SU-DHL-6 (cell line): ENCODE measurements around the gene MCF2L2.
"Not testable (repeated sequence)": the region's sequence is repeated elsewhere in the genome, so short reads cannot be mapped to it uniquely, and the experiment has no call there.

Source experiments
- CTCF ChIP-seq: fragments of 200-600 bp; sonication (generic); IDR thresholded peaks from one replicate; pipeline ENCODE4 v1.5.1; 2017; ENCODE audit warnings: antibody characterized with exemption, mild to moderate bottlenecking, low read length, moderate library complexity; ENCODE audit not compliant: insufficient read depth, poor library complexity, severe bottlenecking
- EZH2phosphoT487 ChIP-seq: fragments of 200-600 bp; sonication (generic), shearing (Covaris generic); conservative IDR thresholded peaks from 2 replicates; pipeline ENCODE4 v1.6.1; 2018; ENCODE audit warnings: mild to moderate bottlenecking, antibody characterized with exemption, low read length, moderate library complexity, mixed read lengths

GRCh38 chr3:183475764-183476162 lies 47.3 kb upstream of the MCF2L2 start:
- TF ChIP-seq CTCF, EZH2phosphoT487: not testable (repeated sequence)
